ENCODE results near the gene ZNF277. TPM values are rescaled to one million over a fixed set of nuclear protein-coding genes. Genes with fewer than 3 reads are reported as not detected.

ZNF277 gene
- total RNA-seq, 2 donors from 2014 or later = 15.0 to 19.8 TPM

DNA sequence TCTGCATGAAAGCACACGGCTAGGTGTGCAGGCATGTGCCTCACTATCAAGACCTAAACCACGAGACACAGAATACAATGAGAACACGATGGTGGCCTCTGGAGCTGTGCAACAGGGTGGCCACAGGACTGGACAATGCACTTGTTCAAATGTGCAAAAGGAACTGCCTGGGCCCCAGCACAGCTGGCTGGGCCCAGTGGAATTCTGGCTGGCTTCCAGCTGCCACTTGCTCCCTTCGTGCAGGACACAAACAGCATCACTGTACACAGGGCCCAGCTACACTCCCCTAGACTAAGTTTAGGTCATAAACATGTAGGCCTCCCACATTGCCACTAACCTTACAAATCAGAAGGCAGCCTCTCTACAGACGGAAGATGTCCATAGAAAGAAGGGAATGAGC, 23.7 kb upstream of the ZNF277 start:
- intact Hi-C loops (cut with DNase I) = no loop called here

DNA sequence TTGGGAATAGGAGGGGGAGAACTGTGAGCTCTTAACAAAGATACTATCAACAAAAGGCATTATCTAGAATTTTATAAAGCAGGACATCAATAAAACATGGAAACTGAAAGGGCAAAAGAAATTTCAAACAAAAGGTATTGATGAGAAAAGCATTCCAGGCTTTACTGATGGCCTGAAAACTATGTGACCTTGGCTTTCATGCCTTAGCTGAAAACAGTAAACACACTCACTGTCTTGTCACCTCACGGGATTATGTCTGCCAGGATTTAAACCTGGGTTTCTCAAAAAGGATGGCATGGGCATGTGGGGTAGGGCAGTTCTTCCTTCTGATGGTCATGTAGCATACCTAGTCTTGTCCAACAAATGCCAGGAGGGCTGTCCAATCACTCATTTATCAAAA, 23.2 kb upstream of the ZNF277 start:
- intact Hi-C loops (cut with DNase I) = no loop called here
- DNase-seq (ENCODE audit: low spot score) = no peak

More for the DNA sequence above, 23.7 kb upstream of the ZNF277 start:
- DNase-seq (ENCODE audit: low spot score) = no peak

DNA sequence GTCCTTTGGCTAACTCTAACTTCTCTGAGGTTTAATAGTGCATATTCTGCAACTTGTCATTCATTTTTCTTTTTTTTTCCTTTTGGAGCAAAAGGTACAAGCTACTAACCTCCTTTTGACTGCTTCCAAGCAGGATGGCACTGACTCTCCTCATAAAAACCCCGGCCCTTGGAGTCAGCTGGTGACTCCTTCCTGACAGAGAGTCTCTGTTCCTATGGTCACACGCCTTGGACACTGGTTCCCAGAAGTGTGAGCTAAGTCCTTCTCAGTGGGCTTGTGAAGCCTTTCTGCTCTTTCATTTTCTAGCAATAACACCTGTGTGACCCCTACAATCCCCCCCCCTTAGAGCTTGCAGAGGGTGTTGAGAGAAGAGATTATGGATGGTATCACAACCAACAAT, 22.0 kb upstream of the ZNF277 start:
- DNase-seq (ENCODE audit: low spot score) = no peak
- intact Hi-C loops (cut with DNase I) = no loop called here

DNA sequence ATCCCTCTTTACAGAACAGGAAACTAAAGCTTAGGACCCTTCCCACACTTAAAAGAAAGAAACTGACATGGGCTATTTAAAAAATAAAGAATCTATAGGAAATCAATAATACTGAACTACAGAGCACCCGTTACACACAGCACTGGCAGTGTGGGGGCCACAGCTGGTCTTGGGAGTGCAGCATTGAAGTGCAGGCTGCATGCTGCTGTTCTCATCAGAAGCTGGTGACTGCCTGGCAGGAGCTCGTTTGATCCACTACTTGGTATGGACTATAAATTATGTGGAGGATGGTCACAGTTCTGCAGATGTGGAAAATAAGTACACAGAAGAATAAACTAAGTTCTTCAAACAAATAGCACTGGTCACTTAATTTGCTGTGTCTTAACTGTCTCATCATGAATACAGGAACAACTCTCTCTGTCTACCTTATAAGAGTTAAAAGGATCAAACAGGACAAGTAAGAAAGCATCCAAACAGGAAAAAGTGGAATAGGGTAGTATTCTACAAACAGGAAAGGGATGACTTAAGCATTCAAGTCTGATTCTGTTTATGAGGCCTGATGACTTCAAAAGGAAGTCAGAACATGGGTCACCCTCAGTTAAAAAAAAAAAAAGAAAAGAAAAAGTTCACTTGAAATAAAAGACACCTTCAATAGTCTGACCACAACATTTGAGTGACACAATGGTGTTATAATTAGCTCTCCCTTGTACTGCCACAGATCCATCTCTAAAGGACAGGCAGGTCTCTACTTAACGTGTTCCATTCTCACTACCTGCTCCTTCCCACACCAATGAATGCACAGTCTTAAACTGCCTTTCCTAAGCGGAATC, 21.3 kb upstream of the ZNF277 start:
- intact Hi-C loops (cut with DNase I) = no loop called here
- DNase-seq (ENCODE audit: low spot score) = no peak

DNA sequence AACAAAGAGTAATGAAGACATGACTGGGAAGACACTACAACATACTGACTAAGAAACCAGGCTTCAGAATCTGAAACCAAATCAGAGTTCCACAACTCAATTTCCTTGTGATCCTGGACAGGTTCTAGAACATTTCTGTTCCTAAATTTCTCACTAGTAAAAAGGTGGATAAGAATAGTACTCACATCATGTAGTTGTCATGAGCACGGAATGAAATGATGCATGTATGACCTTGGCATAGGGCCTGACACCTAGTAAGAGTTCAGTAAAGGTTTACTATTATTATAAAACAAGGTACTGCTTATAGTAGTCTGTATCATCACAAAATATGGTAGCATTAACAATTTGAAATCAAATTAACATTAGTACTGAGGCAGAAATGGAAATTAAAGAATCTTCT, 20.2 kb upstream of the ZNF277 start:
- no peak for DNase-seq (ENCODE audit: low spot score)
- intact Hi-C loops (cut with DNase I) = no loop called here

DNA sequence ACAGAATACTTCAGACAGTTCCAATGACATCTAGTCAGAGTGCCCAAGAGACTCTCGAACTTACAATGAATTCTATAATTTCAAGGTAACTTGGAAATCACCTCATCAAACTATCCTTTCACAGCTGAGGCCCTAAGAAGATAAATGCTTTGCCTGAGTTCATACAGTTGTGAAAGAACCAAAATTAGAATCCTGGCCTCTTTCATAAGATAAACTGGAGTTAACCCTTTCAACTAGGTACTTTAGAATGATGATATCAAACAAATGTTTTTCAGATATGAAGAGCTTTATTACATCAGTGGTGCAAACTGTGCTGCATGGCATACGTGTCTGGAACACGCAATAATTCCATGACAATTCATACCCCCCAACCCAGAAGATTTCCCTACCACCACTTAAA, 18.2 kb upstream of the ZNF277 start:
- intact Hi-C loops (cut with DNase I) = no loop called here
- DNase-seq (ENCODE audit: low spot score) = no peak

DNA sequence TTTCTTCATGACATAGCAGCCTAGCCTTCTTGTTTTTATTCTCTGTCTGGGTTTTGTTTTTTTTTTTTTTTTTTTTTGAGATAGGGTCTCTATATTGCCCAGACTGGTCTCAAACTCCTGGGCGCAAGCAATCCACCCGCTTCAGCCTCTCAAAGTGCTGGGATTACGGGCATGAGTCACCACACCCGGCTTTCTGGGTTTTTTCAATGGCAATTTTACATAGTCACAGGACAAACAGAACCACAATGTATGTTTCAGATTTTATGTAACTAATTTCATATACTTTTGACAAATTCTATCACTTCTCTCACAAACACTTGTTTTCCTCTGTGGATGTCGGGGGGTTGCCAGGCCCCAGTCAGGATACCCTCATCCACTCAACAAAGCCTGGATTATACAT, 16.8 kb upstream of the ZNF277 start:
- no peak for DNase-seq (ENCODE audit: low spot score)
- intact Hi-C loops (cut with DNase I) = no loop called here

DNA sequence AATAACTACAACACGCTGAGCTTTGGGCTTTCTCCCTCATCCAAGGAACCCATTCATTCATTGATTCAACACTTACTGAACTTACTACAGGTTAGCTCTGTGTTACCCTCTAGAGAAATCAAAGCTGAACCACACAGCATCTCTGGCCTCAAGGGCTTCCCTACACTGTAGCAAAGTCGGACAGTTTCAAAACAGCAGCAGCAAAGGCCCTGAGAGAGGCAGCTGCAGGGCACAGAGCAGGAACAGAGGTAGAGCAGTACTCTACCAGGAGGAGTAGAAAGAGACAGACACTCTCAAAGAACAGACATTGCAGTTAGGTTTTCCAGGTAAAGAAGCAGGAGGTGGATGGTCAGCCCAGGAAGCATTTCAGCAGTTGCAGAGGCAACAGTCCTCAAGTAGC, 16.4 kb upstream of the ZNF277 start:
- intact Hi-C loops (cut with DNase I) = no loop called here

DNA sequence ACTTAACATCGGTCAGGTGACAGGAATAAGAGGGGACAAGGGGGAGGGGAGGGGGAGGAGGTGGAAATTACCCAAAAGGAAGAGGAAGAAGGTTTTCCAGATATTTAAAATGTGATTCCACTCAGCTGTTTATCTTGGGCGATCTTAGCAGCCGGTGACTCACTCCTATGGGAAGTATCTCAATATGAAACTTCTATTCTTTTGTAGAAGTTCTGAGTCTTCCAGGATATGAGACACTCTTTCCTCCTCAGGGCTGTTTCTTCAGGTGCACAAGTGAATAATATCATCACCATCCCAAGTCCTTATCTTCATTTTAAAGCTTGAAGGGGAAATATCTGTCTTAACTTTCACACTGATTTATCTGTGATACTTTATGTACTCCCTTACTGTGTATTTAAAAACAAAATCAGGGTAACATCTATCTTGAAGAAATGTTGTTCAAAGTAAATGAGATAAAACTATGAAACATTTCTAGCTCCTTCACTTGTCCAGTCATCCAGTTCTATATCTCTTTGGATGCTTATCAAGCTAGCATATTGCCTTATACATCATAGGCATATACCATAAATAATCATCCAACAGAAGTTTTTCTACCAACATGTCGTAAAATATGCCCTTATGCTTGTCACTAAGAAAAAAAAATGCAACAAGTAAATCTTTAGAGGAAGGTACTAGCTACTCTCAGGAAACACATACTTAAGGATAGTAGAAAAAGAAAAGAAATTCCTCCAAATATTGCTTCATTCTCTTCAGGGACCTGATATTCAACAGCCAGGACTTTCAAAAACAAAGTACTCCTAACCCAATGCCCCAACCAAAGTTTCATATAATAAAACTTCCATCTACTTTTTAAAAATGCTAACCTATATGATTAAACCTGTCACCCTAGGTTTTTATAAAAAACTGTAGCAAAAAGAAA, 14.0 kb upstream of the ZNF277 start:
- no peak for DNase-seq (ENCODE audit: low spot score)
- intact Hi-C loops (cut with DNase I) = no loop called here

More for the DNA sequence above, 16.4 kb upstream of the ZNF277 start:
- DNase-seq (ENCODE audit: low spot score) = no peak

DNA sequence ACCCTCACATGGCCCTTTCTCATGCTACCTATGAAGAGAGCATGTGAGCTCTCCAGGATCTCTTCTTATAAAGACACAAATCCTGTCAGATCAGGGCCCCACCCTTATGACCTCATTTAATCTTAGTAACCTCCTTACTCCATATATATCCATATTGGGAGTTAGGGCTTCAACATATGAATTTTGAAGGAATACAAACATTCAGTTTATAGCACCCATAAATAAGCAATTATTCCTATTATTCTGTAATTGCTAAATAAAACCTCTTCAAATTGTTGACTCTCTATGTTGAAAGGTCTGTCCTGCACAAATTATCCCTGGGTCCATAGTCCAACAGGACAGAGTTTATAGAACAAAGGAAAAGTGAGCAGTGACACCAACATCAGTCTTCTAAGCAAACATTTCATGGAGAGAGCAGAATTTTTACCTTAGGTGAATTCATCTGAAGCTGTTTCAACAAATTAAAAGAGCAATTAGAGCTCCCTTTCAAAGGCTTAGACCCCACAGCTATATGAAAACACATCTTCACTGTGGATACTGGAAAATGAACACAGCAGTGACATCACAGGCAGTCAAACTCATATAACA, 12.5 kb upstream of the ZNF277 start:
- no peak for DNase-seq (ENCODE audit: low spot score)
- intact Hi-C loops (cut with DNase I) = no loop called here

DNA sequence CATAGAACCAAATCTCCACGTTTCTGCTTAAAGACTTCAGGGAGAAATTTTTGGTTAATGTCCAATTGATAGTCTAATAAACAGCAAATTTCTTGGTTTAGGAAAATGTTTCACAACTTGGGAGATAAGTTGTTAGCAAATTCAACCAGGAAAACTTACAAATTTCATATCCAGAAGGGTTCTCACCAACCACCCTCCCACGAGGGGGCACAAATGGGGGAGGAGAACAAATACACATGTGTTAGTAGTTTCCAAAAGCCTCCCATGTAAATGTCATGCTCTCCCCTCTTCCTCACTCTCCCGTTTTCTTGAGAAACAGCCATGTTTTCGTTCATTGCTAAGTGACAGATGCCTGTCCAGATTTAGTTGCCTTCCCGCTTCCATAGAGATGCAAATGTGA, 10.8 kb upstream of the ZNF277 start:
- no peak for DNase-seq (ENCODE audit: low spot score)
- intact Hi-C loops (cut with DNase I) = no loop called here

DNA sequence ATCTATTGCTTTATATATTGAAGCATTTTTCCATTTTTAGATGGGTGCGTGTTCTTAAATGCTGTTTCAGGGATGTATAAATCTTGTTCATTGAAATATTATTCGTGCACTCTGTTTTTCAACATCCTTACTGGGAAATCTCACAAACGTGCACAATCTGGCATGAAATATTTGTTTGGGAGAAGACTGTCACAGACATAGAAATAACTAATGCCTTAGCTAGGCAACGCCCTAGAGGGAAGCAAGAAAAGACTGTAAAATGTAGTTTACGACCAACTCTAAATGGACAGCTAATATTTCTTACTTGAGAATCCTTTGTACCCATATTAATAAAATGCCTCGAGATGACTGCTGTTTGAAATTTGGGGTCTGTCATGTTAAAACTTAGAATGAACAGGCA, 9.2 kb upstream of the ZNF277 start:
- intact Hi-C loops (cut with DNase I) = no loop called here
- DNase-seq (ENCODE audit: low spot score) = no peak

DNA sequence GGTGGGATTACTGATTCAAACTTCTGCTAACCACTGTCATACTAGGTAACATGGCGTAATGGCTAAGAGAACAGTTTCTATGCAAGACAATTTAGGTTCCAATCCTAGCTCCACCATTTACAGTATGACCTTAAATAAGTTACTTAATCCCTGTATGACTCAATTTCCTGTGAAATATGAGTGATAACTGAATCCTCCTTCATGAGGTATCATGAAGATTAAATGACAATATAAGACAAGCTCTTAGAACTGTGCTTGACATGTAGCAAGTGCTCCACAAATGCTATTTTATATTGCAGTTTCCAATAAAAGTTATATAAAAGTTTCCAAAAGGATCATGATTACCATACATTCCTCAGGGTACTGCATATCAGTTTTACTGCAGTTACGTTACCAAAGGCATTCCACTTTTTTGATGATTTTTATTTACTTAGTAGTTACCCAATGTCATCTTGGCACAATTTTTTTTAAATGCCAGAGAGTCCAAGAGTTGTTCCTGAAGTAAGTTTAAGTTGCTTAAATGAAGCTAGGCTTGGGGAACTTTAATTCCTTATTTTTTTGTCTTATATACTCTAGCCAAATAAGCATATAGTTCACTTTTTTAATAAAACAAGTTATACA, 7.3 kb upstream of the ZNF277 start:
- DNase-seq (ENCODE audit: low spot score) = no peak
- intact Hi-C loops (cut with DNase I) = no loop called here

DNA sequence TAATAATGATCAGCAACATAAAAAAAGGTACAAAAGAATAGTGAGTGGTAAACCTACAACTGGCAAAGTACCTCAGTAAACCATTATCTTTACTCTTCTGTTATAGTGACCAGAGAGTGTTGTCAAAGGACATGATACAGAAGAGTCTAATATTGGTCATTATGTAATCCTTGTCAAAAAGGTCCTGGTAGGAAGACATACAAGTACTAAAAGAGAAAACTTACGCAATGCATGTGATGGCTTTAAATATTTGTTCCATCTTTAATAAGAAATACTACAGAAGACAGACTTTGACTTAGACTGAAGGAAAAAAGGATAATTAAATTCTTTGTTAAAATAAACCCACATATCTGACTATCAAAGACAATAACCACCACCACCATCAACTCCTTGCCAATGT, 6.8 kb upstream of the ZNF277 start:
- intact Hi-C loops (cut with DNase I) = no loop called here
- no peak for DNase-seq (ENCODE audit: low spot score)

DNA sequence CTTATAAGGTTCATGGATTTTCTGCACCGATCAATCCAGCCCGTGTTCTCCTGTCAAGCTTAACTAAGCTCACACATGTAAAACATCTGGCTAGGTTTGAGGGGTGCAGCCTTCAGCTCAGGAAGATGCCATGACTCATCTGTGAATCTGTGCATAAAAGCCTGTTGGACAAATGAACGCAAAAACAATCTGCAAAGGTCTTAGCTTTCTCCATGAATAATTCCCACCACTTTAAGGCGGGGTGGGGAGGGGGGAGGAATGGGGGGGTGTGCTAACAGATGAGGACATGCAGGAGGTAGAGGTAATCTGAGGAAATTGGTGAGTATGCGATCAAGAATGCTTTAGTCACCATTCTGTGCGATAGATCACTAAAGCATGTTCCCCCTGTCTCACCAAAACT, 5.1 kb upstream of the ZNF277 start:
- intact Hi-C loops (cut with DNase I) = no loop called here
- DNase-seq (ENCODE audit: low spot score) = no peak

DNA sequence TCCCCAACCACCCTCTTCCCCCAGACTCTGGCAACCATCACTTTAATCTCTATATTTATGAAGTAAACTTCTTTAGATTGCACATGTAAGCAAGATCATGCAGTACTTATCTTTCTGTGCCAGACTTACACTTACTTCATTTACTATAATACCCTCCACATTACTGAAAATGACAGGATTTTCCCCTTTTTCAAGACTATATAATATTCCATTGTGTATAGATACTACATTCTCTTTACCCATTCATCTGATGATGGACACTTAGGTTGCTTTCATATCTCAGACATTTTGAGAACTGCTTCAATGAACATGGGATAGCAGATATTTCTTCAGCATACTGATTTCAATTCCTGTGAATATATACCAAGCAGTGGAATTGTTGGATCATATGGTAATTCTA, 4.7 kb upstream of the ZNF277 start:
- no peak for DNase-seq (ENCODE audit: low spot score)
- intact Hi-C loops (cut with DNase I) = no loop called here

DNA sequence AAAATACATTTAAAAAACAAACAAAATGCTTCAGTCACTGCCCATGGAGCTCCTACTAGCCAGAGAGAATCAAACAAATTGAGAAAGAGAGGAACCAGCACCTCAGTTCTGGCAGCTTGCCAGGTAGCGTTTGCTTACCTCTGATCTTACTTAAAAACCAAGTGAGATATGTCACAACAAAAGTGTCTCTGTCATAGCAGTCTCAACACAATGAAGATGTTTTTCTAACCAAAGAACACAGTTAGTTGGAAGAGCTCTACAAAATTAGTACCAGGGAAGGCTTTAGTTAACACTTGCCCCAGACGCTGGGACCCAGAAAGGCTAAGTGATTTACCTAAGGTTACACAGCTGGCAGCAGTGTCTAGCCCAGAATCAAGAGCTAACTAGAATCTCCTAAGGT, 3.7 kb upstream of the ZNF277 start:
- intact Hi-C loops (cut with DNase I) = no loop called here
- no peak for DNase-seq (ENCODE audit: low spot score)

DNA sequence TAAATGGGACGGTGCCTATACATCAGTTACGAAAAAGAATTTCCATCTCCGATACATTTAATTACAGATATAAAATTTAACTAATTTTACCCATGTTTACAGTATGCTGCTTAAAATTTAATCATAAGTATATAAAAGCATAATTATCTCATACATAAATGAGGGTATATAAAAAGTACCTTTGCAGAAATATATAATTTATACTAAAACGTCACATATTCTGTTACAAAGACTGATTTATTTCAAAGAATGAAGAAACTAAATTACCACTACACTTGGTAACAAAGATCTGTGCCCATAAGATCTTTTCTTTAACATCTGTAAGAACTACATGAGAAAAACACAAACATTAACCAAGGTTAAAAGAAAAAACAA, 3.1 kb upstream of the ZNF277 start:
- DNase-seq (ENCODE audit: low spot score) = no peak
- intact Hi-C loops (cut with DNase I) = no loop called here

DNA sequence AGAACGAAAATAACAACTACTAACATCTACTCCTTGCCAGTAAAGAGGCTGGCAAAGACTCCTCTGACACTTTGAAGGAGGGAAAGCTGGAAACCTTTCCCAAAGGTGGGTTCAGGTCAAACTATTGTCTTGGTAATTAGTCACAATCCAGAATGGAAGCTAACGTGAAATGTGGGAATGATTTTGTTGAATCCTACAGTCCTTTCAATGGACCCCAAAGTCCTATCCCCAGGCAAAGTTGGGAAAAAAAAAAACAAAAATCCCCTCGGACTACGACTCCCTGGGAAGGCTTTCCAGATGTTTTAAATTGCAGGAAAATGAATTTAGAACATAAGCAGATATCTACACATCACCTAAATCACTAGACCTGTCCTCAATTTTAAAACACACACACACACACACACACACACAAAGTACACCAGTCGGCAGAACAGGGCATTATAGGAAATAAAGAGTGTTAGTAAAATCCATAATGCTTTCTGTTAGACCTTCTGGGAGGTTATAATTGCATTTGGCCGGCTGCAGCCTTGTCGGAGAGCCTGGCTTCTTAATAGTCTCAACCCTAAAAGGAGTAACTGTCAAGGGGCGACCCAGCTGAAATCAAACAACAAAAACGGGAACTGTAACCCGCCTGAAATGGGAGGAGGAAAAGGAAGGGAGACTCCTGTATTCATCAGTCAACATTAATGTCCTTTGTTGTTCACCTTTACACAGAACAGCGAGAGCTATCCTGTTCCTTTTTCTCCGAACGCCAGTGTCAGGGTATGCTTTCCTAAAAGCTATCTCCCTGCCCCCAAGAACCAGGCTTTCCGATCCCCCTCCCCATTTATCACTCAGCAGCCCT, 1.8 kb upstream of the ZNF277 start:
- intact Hi-C loops (cut with DNase I) = no loop called here
- DNase-seq (ENCODE audit: low spot score) = no peak
